Endodermal cell (in vitro differentiated cells): ENCODE measurements around the gene SCEL. TPM values are rescaled to one million over a fixed set of nuclear protein-coding genes. Genes with fewer than 3 reads are reported as not detected.
A peak's percentile ranks its signal among the peaks of the same experiment; 100 is the strongest.

Experiments
- DNase-seq: peaks from one replicate; pipeline ENCODE4 v3.0.0-alpha.2; 2017
- H3K27ac ChIP-seq: 2 replicates; pipeline ENCODE4 v1.5.1; 2013; ENCODE audit warnings: mild to moderate bottlenecking, low read depth, low read length, moderate library complexity
- H3K27me3 ChIP-seq: 2 replicates; pipeline ENCODE4 v1.6.1; 2013; ENCODE audit warnings: mild to moderate bottlenecking, low read length, moderate library complexity; ENCODE audit not compliant: insufficient read depth, control insufficient read depth, poor library complexity, severe bottlenecking
- H3K36me3 ChIP-seq: 2 replicates; pipeline ENCODE4 v1.7.0; 2013; ENCODE audit warnings: mild to moderate bottlenecking, low read length, moderate library complexity; ENCODE audit not compliant: control insufficient read depth, insufficient read depth
- H3K4me1 ChIP-seq: one replicate; pipeline ENCODE4 v1.7.0; 2013; ENCODE audit warnings: low read length; ENCODE audit not compliant: control insufficient read depth, insufficient read depth
- H3K4me3 ChIP-seq: 2 replicates; pipeline ENCODE4 v1.5.1; 2013; ENCODE audit warnings: mild to moderate bottlenecking, low read length, moderate library complexity
- H3K9ac ChIP-seq: 2 replicates; pipeline ENCODE4 v1.6.1; 2013; ENCODE audit warnings: mild to moderate bottlenecking, low read length, moderate library complexity; ENCODE audit not compliant: poor library complexity, severe bottlenecking; ENCODE audit errors: extremely low read depth
- H3K9me3 ChIP-seq: 2 replicates; pipeline ENCODE4 v1.6.1; 2013; ENCODE audit warnings: mild to moderate bottlenecking, low read length, moderate library complexity; ENCODE audit not compliant: control insufficient read depth
- H3K27ac Mint-ChIP-seq: 2 replicates; pipeline ENCODE4 v1.8.0; 2020; ENCODE audit warnings: mixed read lengths
- H3K27me3 Mint-ChIP-seq: 2 replicates; pipeline ENCODE4 v1.8.0; 2021; ENCODE audit warnings: mild to moderate bottlenecking, mixed read lengths; ENCODE audit not compliant: insufficient read depth
- H3K36me3 Mint-ChIP-seq: 2 replicates; pipeline ENCODE4 v1.8.0; 2020; ENCODE audit warnings: low read depth, mixed read lengths
- H3K4me1 Mint-ChIP-seq: 2 replicates; pipeline ENCODE4 v1.8.0; 2020; ENCODE audit warnings: mixed read lengths
- H3K4me3 Mint-ChIP-seq: 2 replicates; pipeline ENCODE4 v1.8.0; 2020; ENCODE audit warnings: mild to moderate bottlenecking, moderate library complexity, mixed read lengths
- H3K9me3 Mint-ChIP-seq: 2 replicates; pipeline ENCODE4 v1.8.0; 2020; ENCODE audit warnings: mild to moderate bottlenecking, mixed read lengths
- WGBS, 2 experiments: methylation state at CpG; one replicate each; pipeline versions ENCODE4 v1.1.5 to v1.1.7; 2013; ENCODE audit warnings: missing lambda C conversion rate in 2 of 2, mixed read lengths in 1 of 2; ENCODE audit not compliant: insufficient coverage in 1 of 2, insufficient read length in 1 of 2; 5-methylcytosine and 5-hydroxymethylcytosine counted together
- total RNA-seq, 2 donors: library from RNA; stranded (reverse); fragmentation: NEBNext Ultra II Directional in 1 of 2; extraction: Animal tissue kit (Norgen Biotek cat#: 25700) in 1 of 2; gene quantifications; 2 replicates in 1 of 2; 3 replicates in 1 of 2; pipeline ENCODE4 v1.2.1, GENCODE V29; 2021
- TF ChIP-seq, protein P1 (sequence below): fragments of 200-600 bp; sonication (generic); conservative IDR thresholded peaks from 2 replicates; pipeline ENCODE4 v1.5.0; 2021; ENCODE audit warnings: antibody characterized with exemption, mild to moderate bottlenecking

The SCEL gene
- total RNA-seq, 2 donors from 2014 or later: 0.18 TPM; not detected in 1

- Histone ChIP-seq H3K27me3 (peaks cover 19% of the 10 kb centered on the region), H3K9ac (no peak overlapping the region), H3K27ac (no peak overlapping the region), H3K36me3 (no peaks in the 10 kb centered on the region), H3K4me1 (no peaks in the 10 kb centered on the region), H3K4me3 (no peak overlapping the region), H3K9me3 (no peaks in the 10 kb centered on the region)
- Mint-ChIP-seq H3K9me3 (no peaks in the 10 kb centered on the region), H3K36me3 (no peaks in the 10 kb centered on the region), H3K4me3 (no peak overlapping the region), H3K27me3 (peaks cover 30% of the 10 kb centered on the region), H3K27ac (no peak overlapping the region), H3K4me1 (peaks cover 4% of the 10 kb centered on the region)
- DNase-seq: no peak
- WGBS, 2 experiments: 98% methylated on average over 2 of the region's 3 CpGs; no CpG with 5 or more reads in 1 of the 2 experiments
- TF ChIP-seq, protein P1, sequence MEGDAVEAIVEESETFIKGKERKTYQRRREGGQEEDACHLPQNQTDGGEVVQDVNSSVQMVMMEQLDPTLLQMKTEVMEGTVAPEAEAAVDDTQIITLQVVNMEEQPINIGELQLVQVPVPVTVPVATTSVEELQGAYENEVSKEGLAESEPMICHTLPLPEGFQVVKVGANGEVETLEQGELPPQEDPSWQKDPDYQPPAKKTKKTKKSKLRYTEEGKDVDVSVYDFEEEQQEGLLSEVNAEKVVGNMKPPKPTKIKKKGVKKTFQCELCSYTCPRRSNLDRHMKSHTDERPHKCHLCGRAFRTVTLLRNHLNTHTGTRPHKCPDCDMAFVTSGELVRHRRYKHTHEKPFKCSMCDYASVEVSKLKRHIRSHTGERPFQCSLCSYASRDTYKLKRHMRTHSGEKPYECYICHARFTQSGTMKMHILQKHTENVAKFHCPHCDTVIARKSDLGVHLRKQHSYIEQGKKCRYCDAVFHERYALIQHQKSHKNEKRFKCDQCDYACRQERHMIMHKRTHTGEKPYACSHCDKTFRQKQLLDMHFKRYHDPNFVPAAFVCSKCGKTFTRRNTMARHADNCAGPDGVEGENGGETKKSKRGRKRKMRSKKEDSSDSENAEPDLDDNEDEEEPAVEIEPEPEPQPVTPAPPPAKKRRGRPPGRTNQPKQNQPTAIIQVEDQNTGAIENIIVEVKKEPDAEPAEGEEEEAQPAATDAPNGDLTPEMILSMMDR: no peak
Measured at GRCh38 chr13:77494226-77494625, 41.3 kb upstream of the SCEL start.

GRCh38 chr13:77497350-77497749 is 38.2 kb upstream of the SCEL start:
- WGBS, 2 experiments: 96 to 97% methylated on average over 3 of the region's 3 CpGs

DNA sequence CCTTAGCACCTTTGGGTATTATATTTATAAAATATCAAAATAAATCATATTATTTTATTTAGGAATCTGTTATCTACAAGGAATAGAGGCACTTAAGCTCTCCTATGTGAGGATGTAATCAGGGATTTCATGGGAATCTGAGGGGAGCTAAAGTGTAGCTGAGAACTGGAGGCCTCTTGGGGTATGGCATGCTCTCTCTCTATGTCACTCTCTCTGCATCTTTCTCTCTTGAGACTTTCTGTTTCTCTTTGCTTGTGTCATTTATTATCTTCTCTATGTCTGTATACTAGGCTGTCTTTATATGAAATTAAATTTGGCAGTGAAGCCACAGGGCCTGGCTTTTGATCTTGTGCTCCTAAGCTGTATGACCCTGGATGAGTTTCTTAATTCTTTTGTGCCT is 37.7 kb upstream of the SCEL start:
- H3K27me3 ChIP-seq: peaks cover 3% of the 10 kb centered on the region
- no peak overlapping the region for H3K9ac ChIP-seq
- H3K27me3 Mint-ChIP-seq: peaks cover 10% of the 10 kb centered on the region
- H3K27ac Mint-ChIP-seq: no peak overlapping the region
- DNase-seq: no peak
- peaks cover 4% of the 10 kb centered on the region for H3K4me1 Mint-ChIP-seq
- H3K36me3 Mint-ChIP-seq: no peaks in the 10 kb centered on the region
- no peaks in the 10 kb centered on the region for H3K9me3 ChIP-seq
- H3K27ac ChIP-seq: no peak overlapping the region
- H3K9me3 Mint-ChIP-seq: no peaks in the 10 kb centered on the region
- no peaks in the 10 kb centered on the region for H3K4me1 ChIP-seq
- no peaks in the 10 kb centered on the region for H3K36me3 ChIP-seq
- H3K4me3 Mint-ChIP-seq: no peak overlapping the region
- no peak overlapping the region for H3K4me3 ChIP-seq
- TF ChIP-seq, protein P1: peak; percentile 22

More at GRCh38 chr13:77497350-77497749, 38.2 kb upstream of the SCEL start:
- Histone ChIP-seq H3K36me3 (no peaks in the 10 kb centered on the region), H3K4me1 (no peaks in the 10 kb centered on the region), H3K9ac (no peak overlapping the region), H3K9me3 (no peaks in the 10 kb centered on the region), H3K4me3 (no peak overlapping the region), H3K27me3 (peaks cover 3% of the 10 kb centered on the region), H3K27ac (no peak overlapping the region)
- TF ChIP-seq, protein P1: no peak
- no peak overlapping the region for H3K27ac Mint-ChIP-seq
- peaks cover 4% of the 10 kb centered on the region for H3K4me1 Mint-ChIP-seq
- H3K27me3 Mint-ChIP-seq: peaks cover 10% of the 10 kb centered on the region
- DNase-seq: no peak
- no peaks in the 10 kb centered on the region for H3K36me3 Mint-ChIP-seq
- H3K9me3 Mint-ChIP-seq: no peaks in the 10 kb centered on the region
- H3K4me3 Mint-ChIP-seq: no peak overlapping the region
